Vagina (tissue), 2 donors: ENCODE measurements around the gene ALDH3B1. TPM values are rescaled to one million over a fixed set of nuclear protein-coding genes. Genes with fewer than 3 reads are reported as not detected.

ENCODE experiments used
- DNase-seq, 2 donors: peaks; one replicate each; pipeline ENCODE4 v3.0.0-alpha.2; 2017; ENCODE audit errors: extremely low spot score in 2 of 2
- H3K27ac ChIP-seq: fragments of 200-600 bp; sonication (generic); one replicate; pipeline ENCODE4 v1.5.1; 2019
- H3K27me3 ChIP-seq: fragments of 200-600 bp; sonication (generic); one replicate; pipeline ENCODE4 v1.5.1; 2019
- H3K36me3 ChIP-seq, 2 donors: fragments of 200-600 bp; sonication (generic); one replicate each; pipeline ENCODE4 v1.5.1; 2017 to 2019
- H3K4me1 ChIP-seq: fragments of 200-600 bp; sonication (generic); one replicate; pipeline ENCODE4 v1.5.1; 2019
- H3K4me3 ChIP-seq, 2 donors: fragments of 200-600 bp; sonication (generic); 1 replicate in 1 of 2; 2 replicates in 1 of 2; pipeline ENCODE4 v1.5.1; 2016 to 2019
- H3K9me3 ChIP-seq: fragments of 200-600 bp; sonication (generic); one replicate; pipeline ENCODE4 v1.5.1; 2019
- CTCF ChIP-seq, 3 experiments: fragments of 450-650 bp in 2 of 3; fragments of 200-600 bp in 1 of 3; sonication (generic) in 1 of 3; IDR thresholded peaks; one replicate each; pipeline ENCODE4 v1.5.1; 2017 to 2019; ENCODE audit warnings: antibody characterized with exemption in 3 of 3, mild to moderate bottlenecking in 2 of 3, moderate library complexity in 2 of 3
- POLR2A ChIP-seq, 2 donors: fragments of 450-650 bp; IDR thresholded peaks; one replicate each; pipeline ENCODE4 v1.6.1; 2017; ENCODE audit warnings: antibody characterized with exemption in 2 of 2, mild to moderate bottlenecking in 2 of 2, moderate library complexity in 2 of 2
- POLR2AphosphoS5 ChIP-seq, 2 donors: sonication (generic); formaldehyde crosslinking; IDR thresholded peaks; one replicate each; pipeline ENCODE4 v1.9.0; 2017; ENCODE audit warnings: antibody characterized with exemption in 2 of 2, mild to moderate bottlenecking in 2 of 2, low read depth in 1 of 2; ENCODE audit not compliant: insufficient read depth in 1 of 2
- intact Hi-C: fragments of 100-400 bp; cut with DNase I; formaldehyde crosslinking; loops from one replicate; pipeline ENCODE4 v1.15.1; 2023
- total RNA-seq: library from RNA; depleted of rRNA; stranded (reverse); fragments of >200 nt; gene quantifications from one replicate; pipeline ENCODE4 v1.2.3, GENCODE V29; 2016

Gene ALDH3B1
- total RNA-seq, 1 donor from 2014 or later, result 22.1 TPM

- TF ChIP-seq POLR2AphosphoS5 (IDR thresholded peaks at IDR 0.05; ENCODE audit: insufficient read depth in 1 of 2, low read depth in 1 of 2) (no peak), CTCF (IDR thresholded peaks at IDR 0.05) (no peak), POLR2A (IDR thresholded peaks at IDR 0.05) (no peak)
- H3K27me3 ChIP-seq, result no peaks in the 10 kb centered on the region
- no peaks in the 10 kb centered on the region for H3K9me3 ChIP-seq
- DNase-seq, result no peak
- H3K27ac ChIP-seq, result peak overlapping the region; percentile 96
- peaks cover 0 to 17% of the 10 kb centered on the region in 2 donors for H3K36me3 ChIP-seq
- peak overlapping the region in 1 of 2 donors; percentile 90 for H3K4me3 ChIP-seq
- intact Hi-C loops, result no loop called here
- peaks cover 57% of the 10 kb centered on the region for H3K4me1 ChIP-seq
Observed at GRCh38 chr11:68037411-68038225, 27.5 kb downstream of the ALDH3B1 start.

- peak overlapping the region; percentile 96 for H3K27ac ChIP-seq
- H3K36me3 ChIP-seq, result peaks cover 0 to 12% of the 10 kb centered on the region in 2 donors
- H3K4me3 ChIP-seq, result peak overlapping the region; percentile 84 to 90
- no peak for DNase-seq
- peaks cover 64% of the 10 kb centered on the region for H3K4me1 ChIP-seq
- intact Hi-C loops, result no loop called here
- H3K27me3 ChIP-seq, result no peaks in the 10 kb centered on the region
- TF ChIP-seq CTCF (IDR thresholded peaks at IDR 0.05), result no peak
- no peak for TF ChIP-seq POLR2AphosphoS5 (IDR thresholded peaks at IDR 0.05; ENCODE audit: insufficient read depth in 1 of 2, low read depth in 1 of 2)
- TF ChIP-seq POLR2A (IDR thresholded peaks at IDR 0.05), result no peak
- H3K9me3 ChIP-seq, result no peaks in the 10 kb centered on the region
Observed at GRCh38 chr11:68038226-68038717, 28.1 kb downstream of the ALDH3B1 start.

GRCh38 chr11:68038718-68039525 lies 28.8 kb downstream of the ALDH3B1 start, which contains the start of gene TCIRG1:
Gene TCIRG1 (plus strand): TSS chr11:68039025. CDS start chr11:68041272, 2,247 bp downstream.
- intact Hi-C loops, result no loop called here
- Histone ChIP-seq H3K9me3 (no peaks in the 10 kb centered on the region), H3K27me3 (no peaks in the 10 kb centered on the region), H3K27ac (peak within 1 kb of the TSS; percentile 96), H3K4me3 (peak within 1 kb of the TSS; percentile 84 to 90), H3K4me1 (peaks cover 69% of the 10 kb centered on the region), H3K36me3 (peaks cover 0 to 6% of the 10 kb centered on the region in 2 donors)
- TF ChIP-seq POLR2AphosphoS5 (IDR thresholded peaks at IDR 0.05; ENCODE audit: insufficient read depth in 1 of 2, low read depth in 1 of 2) (peak; percentile 46 to 98), POLR2A (IDR thresholded peaks at IDR 0.05) (peak; percentile 86 to 96), CTCF (IDR thresholded peaks at IDR 0.05) (peak in 1 of 3 experiments; percentile 42)
- no peak for DNase-seq

- Histone ChIP-seq H3K27me3 (no peaks in the 10 kb centered on the region), H3K27ac (peak overlapping the region; percentile 96), H3K9me3 (no peaks in the 10 kb centered on the region), H3K4me3 (peak overlapping the region; percentile 84 to 90), H3K4me1 (peaks cover 76% of the 10 kb centered on the region), H3K36me3 (peaks cover 0 to 1% of the 10 kb centered on the region in 2 donors)
- intact Hi-C loops, result no loop called here
- DNase-seq, result no peak
- TF ChIP-seq POLR2A (IDR thresholded peaks at IDR 0.05), result no peak
- TF ChIP-seq POLR2AphosphoS5 (IDR thresholded peaks at IDR 0.05; ENCODE audit: insufficient read depth in 1 of 2, low read depth in 1 of 2), result no peak
- TF ChIP-seq CTCF (IDR thresholded peaks at IDR 0.05), result no peak
Observed at GRCh38 chr11:68039526-68040086, 29.5 kb downstream of the ALDH3B1 start.
